Endothelial cell (in vitro differentiated cells): Measurements from ENCODE around the gene OR6N1. TPM values are rescaled to one million over a fixed set of nuclear protein-coding genes. Genes with fewer than 3 reads are reported as not detected.

Source experiments
- DNase-seq: peaks from one replicate; pipeline ENCODE4 v3.0.0; 2021; ENCODE audit warnings: low spot score
- H3K27ac Mint-ChIP-seq: one replicate; pipeline ENCODE4 v1.8.0; 2021; ENCODE audit warnings: mixed read lengths, inconsistent platforms; ENCODE audit not compliant: unreplicated experiment
- H3K27me3 Mint-ChIP-seq: one replicate; pipeline ENCODE4 v1.8.0; 2021; ENCODE audit warnings: mild to moderate bottlenecking, moderate library complexity, mixed read lengths, inconsistent platforms; ENCODE audit not compliant: unreplicated experiment
- H3K36me3 Mint-ChIP-seq: one replicate; pipeline ENCODE4 v1.8.0; 2021; ENCODE audit warnings: mild to moderate bottlenecking, low read depth, mixed read lengths, inconsistent platforms; ENCODE audit not compliant: unreplicated experiment
- H3K4me1 Mint-ChIP-seq: one replicate; pipeline ENCODE4 v1.8.0; 2021; ENCODE audit warnings: mild to moderate bottlenecking, mixed read lengths, inconsistent platforms; ENCODE audit not compliant: unreplicated experiment
- H3K4me3 Mint-ChIP-seq: one replicate; pipeline ENCODE4 v1.8.0; 2021; ENCODE audit warnings: mild to moderate bottlenecking, mixed read lengths, inconsistent platforms; ENCODE audit not compliant: unreplicated experiment
- H3K9me3 Mint-ChIP-seq: one replicate; pipeline ENCODE4 v1.8.0; 2021; ENCODE audit warnings: mixed read lengths, inconsistent platforms; ENCODE audit not compliant: unreplicated experiment
- total RNA-seq: library from RNA; stranded (reverse); fragmentation: NEBNext Ultra II Directional; extraction: Animal tissue kit (Norgen Biotek cat#: 25700); gene quantifications from one replicate; pipeline ENCODE4 v1.2.1, GENCODE V29; 2021; ENCODE audit not compliant: unreplicated experiment
- TF ChIP-seq, protein P1 (sequence below): fragments of 200-600 bp; sonication (generic); IDR thresholded peaks from one replicate; pipeline ENCODE4 v1.5.0; 2021; ENCODE audit warnings: antibody characterized with exemption; ENCODE audit not compliant: unreplicated experiment

The OR6N1 gene
- total RNA-seq, 1 donor from 2014 or later: not detected

DNA sequence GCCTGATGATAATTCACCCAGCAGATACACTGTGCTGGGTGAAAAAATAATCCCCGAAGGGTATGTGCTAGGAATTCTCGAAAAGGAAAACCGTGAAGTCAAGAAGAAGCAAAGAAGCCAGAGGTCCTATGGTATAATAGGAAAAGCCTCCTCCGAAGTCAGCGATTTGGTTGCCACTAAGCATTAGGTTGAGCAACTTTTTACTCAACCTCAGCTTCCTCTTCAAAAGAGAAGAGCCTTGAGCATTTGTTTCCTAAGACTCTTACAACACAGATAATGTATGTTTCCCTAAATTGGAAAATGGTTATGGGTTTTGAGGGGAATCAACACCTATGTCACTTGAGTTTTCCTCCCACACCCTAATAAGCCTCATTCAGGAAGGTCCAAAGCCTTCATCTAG, 37.9 kb upstream of the OR6N1 start:
- no peaks in the 10 kb centered on the region for H3K4me1 Mint-ChIP-seq

DNA sequence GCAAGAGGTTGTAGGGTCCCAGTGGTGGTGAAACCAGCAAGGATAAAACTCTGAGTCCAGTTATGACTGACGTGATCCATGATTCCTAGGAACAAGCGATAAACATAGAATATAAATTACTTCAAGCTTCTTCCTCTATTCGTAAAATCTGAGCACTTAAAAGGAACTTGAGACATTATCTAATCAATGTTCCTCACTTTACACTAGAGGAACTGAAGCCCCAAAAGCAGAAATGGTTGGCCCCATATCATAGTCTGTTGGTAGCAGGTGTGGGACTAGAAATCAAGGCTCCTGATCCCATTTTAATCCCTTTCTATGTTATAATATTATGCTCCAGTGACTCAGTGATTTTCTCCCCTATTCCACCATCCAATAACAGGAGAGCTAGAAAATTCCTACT, 37.3 kb upstream of the OR6N1 start:
- Mint-ChIP-seq H3K4me1 (no peaks in the 10 kb centered on the region), H3K27me3 (no peaks in the 10 kb centered on the region), H3K4me3 (no peak overlapping the region), H3K9me3 (no peaks in the 10 kb centered on the region), H3K36me3 (no peaks in the 10 kb centered on the region), H3K27ac (no peak overlapping the region)
- DNase-seq: no peak
- TF ChIP-seq, protein P1, sequence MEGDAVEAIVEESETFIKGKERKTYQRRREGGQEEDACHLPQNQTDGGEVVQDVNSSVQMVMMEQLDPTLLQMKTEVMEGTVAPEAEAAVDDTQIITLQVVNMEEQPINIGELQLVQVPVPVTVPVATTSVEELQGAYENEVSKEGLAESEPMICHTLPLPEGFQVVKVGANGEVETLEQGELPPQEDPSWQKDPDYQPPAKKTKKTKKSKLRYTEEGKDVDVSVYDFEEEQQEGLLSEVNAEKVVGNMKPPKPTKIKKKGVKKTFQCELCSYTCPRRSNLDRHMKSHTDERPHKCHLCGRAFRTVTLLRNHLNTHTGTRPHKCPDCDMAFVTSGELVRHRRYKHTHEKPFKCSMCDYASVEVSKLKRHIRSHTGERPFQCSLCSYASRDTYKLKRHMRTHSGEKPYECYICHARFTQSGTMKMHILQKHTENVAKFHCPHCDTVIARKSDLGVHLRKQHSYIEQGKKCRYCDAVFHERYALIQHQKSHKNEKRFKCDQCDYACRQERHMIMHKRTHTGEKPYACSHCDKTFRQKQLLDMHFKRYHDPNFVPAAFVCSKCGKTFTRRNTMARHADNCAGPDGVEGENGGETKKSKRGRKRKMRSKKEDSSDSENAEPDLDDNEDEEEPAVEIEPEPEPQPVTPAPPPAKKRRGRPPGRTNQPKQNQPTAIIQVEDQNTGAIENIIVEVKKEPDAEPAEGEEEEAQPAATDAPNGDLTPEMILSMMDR: no peak

More for the DNA sequence above, 37.9 kb upstream of the OR6N1 start:
- Mint-ChIP-seq H3K36me3 (no peaks in the 10 kb centered on the region), H3K27me3 (no peaks in the 10 kb centered on the region), H3K4me3 (no peak overlapping the region), H3K27ac (no peak overlapping the region), H3K9me3 (no peaks in the 10 kb centered on the region)
- TF ChIP-seq, protein P1: no peak
- no peak for DNase-seq

DNA sequence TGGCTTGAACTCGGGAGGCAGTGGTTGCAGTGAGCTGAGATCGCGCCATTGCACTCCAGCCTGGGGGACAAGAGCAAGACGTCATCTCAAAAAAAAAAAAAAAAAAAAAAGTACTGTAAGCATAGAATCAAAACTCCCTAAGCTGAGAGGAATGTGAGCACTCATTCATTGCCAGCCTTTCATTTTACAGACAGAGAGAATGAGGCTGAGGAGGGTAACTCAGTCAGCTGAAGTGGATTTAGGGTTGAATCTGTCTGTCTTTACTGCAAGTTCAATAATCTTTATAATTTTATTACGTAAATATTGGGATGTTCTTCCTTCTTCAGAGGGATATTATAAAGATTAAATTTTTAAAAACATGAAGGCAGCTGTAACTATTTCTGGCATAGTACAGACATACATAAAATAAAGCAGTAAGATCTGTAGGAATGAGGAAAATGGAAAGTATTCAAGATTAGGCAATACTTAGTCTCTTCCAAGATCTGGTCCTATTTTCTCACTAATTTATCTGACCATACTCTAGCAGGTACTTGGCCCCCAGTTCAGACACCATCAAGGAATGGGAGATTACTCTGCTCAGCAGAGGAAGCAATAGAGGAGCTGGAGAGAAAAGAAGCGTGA, 35.0 kb upstream of the OR6N1 start:
- Mint-ChIP-seq H3K27ac (no peak overlapping the region), H3K27me3 (no peaks in the 10 kb centered on the region), H3K36me3 (no peaks in the 10 kb centered on the region), H3K4me3 (no peak overlapping the region), H3K4me1 (no peaks in the 10 kb centered on the region), H3K9me3 (no peaks in the 10 kb centered on the region)
- TF ChIP-seq, protein P1: no peak
- no peak for DNase-seq

DNA sequence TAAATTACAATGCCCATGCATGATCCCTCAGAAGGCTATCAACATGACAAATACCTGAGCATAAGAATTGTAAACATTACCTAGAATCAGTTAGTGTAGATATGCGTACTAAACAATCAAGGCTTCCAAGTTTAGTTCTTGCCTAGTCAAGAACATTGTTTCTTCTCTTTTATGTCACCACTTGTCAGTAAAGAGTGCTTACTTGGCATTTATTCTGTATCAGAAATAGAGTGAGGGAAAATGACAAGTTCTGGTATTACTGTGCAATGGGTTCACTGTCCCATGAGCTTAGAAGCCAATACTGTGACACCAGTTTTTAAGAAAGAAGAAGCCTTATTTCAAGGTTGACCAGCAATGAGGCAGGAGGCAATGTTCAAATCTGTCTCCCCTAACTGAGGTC, 31.7 kb upstream of the OR6N1 start:
- Mint-ChIP-seq H3K9me3 (no peaks in the 10 kb centered on the region), H3K4me1 (no peaks in the 10 kb centered on the region)

DNA sequence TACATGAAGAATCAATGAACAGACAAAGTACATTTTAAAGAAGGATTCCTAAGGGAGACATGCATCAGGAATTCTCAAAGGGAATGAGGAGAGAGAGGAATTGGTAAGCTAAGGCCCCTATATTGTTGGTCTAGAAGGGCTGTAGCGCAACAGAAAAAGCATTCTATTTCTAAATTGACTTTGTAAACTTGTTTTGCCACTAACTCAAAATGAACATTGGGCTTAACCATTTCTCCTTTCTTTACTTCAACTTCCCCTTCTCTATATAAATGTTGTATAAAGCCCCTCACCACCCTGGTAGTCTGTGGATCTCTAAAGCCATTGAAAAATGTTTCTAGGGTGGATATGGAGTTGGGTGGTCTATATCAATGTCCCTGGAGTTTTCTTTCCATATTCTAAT, 29.4 kb upstream of the OR6N1 start:
- Mint-ChIP-seq H3K4me1 (no peaks in the 10 kb centered on the region), H3K27me3 (peaks cover 2% of the 10 kb centered on the region), H3K27ac (no peak overlapping the region), H3K36me3 (no peaks in the 10 kb centered on the region), H3K4me3 (no peak overlapping the region), H3K9me3 (no peaks in the 10 kb centered on the region)
- no peak for DNase-seq
- TF ChIP-seq, protein P1: no peak

More for the DNA sequence above, 31.7 kb upstream of the OR6N1 start:
- TF ChIP-seq, protein P1: no peak
- Mint-ChIP-seq H3K36me3 (no peaks in the 10 kb centered on the region), H3K4me3 (no peak overlapping the region), H3K27me3 (peaks cover 2% of the 10 kb centered on the region), H3K27ac (no peak overlapping the region)
- no peak for DNase-seq
